Loucy (cell line): Measurements from ENCODE around the gene NCOA1.
"Not testable (repeated sequence)": the region's sequence is repeated elsewhere in the genome, so short reads cannot be mapped to it uniquely, and the experiment has no call there.

Experiments
- CTCF ChIP-seq: fragments of 200-600 bp; sonication (generic); conservative IDR thresholded peaks from 2 replicates; pipeline ENCODE4 v1.5.1; 2014; ENCODE audit warnings: mild to moderate bottlenecking, antibody characterized with exemption, low read length
- EZH2phosphoT487 ChIP-seq: fragments of 200-600 bp; IDR thresholded peaks from 2 replicates; pipeline ENCODE4 v1.6.1; 2018; ENCODE audit warnings: antibody characterized with exemption, mild to moderate bottlenecking, moderate library complexity, borderline replicate concordance

GRCh38 chr2:24550301-24550700 lies 59.2 kb downstream of the NCOA1 start:
- TF ChIP-seq CTCF, EZH2phosphoT487: not testable (repeated sequence)
